GM12892 (cell line): ENCODE measurements around the gene DPH7.
"Not testable (repeated sequence)": the region's sequence is repeated elsewhere in the genome, so short reads cannot be mapped to it uniquely, and the experiment has no call there.

Experiments
- POLR2A ChIP-seq: IDR thresholded peaks from 2 replicates; pipeline ENCODE4 v1.6.1; 2011; ENCODE audit warnings: low read depth, low read length, control low read depth
- POLR2AphosphoS5 ChIP-seq: IDR thresholded peaks from 2 replicates; pipeline ENCODE4 v1.6.1; 2011; ENCODE audit warnings: low read depth, low read length, control low read depth

DNA sequence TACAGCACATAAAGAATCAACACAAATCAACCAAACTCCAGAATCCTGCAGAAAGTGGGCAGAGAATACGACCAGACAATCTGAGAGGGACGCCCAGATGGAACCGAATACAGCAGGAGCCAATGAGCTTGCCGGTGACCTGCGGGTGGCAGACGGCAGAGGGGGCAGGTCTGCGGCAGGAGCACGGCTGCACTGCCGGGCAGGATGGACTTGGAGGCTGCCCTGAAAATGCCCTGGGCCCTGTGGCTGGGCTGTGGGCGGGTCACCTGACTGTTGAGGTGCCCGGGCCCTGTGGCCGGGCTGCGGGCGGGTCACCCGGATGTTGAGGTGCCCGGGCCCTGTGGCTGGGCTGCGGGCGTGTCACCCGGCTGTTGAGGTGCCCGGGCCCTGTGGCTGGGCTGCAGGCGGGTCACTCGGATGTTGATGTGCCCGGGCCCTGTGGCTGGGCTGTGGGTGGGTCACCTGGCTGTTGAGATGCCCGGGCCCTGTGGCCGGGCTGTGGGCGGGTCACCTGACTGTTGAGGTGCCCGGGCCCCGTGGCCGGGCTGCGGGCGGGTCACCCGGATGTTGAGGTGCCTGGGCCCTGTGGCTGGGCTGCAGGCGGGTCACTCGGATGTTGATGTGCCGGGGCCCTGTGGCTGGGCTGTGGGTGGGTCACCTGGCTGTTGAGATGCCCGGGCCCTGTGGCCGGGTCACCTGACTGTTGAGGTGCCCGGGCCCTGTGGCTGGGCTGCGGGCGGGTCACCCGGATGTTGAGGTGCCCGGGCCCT, 64.7 kb downstream of the DPH7 start:
- not testable (repeated sequence) for TF ChIP-seq POLR2AphosphoS5, POLR2A
